Superior temporal gyrus (tissue), 1 donor: ENCODE results near the gene UBE2L5.
"Not testable (repeated sequence)": the region's sequence is repeated elsewhere in the genome, so short reads cannot be mapped to it uniquely, and the experiment has no call there.

ENCODE experiments used
- DNase-seq: peaks from one replicate; pipeline ENCODE4 v3.0.0-alpha.2; 2016; ENCODE audit errors: extremely low spot score

Gene UBE2L5

DNA sequence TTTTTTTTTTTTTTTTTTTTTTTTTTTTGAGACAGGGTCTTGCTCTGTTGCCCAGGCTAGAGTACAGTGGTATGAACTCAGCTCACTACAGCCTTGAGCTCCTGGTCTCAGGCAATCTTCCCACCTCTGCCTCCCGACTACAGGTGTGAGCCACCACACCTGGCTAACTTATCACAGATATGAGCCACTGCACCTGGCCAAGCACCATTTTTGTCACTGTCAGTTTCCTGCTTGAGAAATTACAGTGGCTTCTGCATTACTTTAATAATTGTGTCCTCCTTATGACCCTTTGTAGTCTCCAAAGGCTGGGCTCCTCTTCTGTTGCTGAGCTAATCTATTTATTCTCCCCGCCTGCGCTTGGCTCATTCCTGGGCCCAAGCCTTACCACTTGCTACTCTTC, 16.0 kb downstream of the UBE2L5 start:
- no peak for DNase-seq

DNA sequence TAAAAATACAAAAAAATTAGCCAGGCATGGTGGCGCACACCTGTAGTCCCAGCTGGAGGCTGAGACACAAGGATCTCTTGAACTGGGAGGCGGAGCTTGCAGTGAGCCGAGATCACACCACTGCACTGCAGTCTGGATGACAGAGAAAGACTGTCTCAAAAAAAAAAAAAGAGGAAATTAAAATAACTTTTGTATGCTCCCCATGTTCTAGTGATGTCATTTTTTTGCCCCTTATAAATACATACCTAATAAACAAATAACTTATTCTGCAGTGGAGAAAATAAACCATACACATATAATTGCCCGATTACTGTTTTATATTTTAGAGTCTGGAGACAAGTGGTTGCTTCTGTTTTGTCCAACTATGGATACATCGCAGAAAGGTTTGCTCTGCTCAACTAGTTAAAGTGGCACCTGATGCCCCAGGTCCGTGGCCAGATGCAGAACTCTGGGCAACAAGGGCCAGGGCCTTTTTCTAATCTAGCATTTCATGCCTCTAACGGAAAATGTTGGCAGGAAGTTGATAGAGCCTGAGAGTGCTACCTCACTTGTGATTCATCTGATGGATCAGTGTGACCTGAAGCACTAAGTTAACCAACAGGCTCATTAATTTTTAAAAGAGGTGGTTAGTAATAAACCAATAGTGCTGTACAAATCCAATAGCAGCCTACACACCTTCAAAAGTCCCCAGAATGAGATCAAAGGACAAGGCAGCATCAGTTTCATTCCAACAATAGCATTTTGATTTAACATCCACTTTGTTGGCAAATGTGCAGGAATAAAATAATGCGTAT, 18.8 kb downstream of the UBE2L5 start:
- DNase-seq = no peak

GRCh38 chr13:30442926-30443325, 20.6 kb downstream of the UBE2L5 start:
- no peak for DNase-seq

DNA sequence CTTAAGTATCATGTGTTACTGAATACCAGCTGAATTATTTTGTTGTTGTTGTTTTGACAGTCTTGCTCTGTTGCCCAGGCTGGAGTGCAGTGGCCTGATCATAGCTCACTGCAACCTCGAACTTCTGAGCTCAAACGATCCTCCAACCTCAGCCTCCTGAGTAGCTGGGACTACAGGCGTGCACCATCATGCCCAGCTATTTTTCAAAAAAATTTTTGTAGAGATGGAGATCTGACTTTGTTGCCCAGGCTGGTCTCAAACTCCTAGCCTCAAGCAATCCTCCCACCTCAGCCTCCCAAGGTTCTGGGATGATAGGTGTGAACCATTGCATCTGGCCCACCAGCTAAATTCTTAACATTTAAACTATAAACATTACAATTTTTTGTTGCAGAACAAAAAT, 21.2 kb downstream of the UBE2L5 start:
- DNase-seq = not testable (repeated sequence)

- DNase-seq = no peak
These were observed 21.7 kb downstream of the UBE2L5 start for GRCh38 chr13:30443957-30444404.

- no peak for DNase-seq
These were observed 23.8 kb downstream of the UBE2L5 start for GRCh38 chr13:30446126-30446500.

- no peak for DNase-seq
These were observed 26.1 kb downstream of the UBE2L5 start for GRCh38 chr13:30448441-30448840.

DNA sequence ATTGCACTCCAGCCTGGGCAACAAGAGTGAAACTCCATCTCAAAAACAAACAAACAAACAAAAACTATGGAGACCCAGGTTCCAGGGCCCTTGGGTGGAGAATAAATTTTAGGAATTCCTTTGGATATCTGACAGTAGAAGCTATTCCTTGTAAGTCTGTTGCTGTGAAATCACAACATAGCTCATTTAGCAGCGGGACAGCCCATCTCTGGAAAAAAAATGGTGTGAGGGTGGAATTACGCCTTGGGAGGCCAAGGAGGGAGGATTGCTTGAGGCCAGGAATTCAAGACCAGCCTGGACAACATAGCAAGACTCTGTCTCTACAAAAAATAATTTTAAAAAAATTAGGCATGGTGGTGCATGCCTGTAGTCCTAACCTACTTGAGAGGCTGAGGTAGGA, 27.8 kb downstream of the UBE2L5 start:
- DNase-seq = no peak

GRCh38 chr13:30451476-30451875, 29.2 kb downstream of the UBE2L5 start:
- DNase-seq = not testable (repeated sequence)

DNA sequence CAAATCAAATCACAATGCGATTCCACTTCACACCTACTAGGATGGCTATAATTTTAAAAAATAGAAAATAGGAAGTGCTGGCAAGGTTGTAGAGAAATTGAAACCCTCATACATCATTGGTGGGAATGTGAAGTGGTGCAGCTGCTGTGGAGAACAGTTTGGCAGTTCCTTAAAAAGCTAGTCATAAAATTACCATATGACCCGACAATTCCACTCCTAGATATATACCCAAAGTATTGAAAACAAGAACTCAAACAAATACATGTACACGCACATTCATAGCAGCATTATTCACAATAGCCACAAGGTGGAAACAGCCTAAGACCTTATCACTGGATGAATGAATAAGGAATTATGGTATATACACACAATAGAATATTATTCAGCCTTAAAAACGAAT, 31.4 kb downstream of the UBE2L5 start:
- no peak for DNase-seq

GRCh38 chr13:30454991-30455390, 32.7 kb downstream of the UBE2L5 start:
- no peak for DNase-seq

DNA sequence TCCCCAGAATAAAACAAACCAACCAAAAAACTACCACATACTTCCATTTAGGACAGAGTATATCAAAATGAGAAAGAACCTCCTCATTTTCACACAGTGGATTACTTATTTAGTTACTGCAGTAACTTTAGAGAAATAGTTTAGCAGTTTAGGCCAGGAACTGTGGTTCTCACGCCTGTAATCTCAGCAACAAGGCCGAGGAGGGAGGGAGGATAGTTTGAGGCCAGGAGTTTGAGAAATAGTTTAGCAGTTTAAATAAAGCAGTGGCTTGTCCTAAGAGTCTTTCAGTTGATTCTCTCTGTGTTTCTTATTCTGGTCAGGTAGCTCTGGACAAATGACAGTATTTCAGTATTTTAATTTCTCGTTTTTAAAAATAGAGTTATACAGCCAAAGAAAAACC, 34.0 kb downstream of the UBE2L5 start:
- DNase-seq = no peak

- DNase-seq = no peak
These were observed 35.1 kb downstream of the UBE2L5 start for GRCh38 chr13:30457306-30457891.

GRCh38 chr13:30461279-30462066, 39.2 kb downstream of the UBE2L5 start:
- peak; percentile 76 for DNase-seq

DNA sequence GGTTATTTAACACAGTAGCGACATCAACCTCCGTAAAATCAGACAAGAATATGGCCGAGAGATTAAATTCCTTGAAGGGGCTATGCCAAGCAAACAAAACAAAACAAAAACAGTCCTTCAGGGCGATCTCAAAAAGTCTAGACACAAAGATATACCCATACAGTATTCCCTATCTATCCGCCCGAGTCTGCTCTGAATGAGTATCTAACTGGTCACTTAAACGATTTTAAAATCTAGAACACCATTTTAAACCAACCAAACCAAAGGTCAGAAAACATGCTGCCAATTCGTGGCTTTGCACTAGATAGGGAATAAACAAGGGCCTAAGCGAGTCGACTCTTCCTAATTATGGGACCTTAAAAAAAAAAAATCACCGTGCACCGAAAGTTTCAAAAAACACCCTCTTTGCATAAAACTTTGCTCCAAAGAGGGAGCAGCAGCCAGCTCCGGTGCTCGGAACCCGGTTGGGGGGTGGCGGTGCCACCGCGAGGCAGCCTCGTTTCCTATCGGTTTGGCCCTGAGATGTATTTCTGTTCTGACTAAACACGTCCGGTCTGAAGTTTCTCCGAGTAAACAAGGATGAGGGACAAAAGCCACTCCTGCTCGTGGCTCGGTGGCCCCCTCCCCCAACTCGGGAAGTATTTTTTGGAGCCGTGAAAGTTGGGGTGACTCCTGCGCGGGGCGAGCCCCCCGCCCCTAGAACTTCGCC, 41.6 kb downstream of the UBE2L5 start:
- peak; percentile 80 for DNase-seq

DNA sequence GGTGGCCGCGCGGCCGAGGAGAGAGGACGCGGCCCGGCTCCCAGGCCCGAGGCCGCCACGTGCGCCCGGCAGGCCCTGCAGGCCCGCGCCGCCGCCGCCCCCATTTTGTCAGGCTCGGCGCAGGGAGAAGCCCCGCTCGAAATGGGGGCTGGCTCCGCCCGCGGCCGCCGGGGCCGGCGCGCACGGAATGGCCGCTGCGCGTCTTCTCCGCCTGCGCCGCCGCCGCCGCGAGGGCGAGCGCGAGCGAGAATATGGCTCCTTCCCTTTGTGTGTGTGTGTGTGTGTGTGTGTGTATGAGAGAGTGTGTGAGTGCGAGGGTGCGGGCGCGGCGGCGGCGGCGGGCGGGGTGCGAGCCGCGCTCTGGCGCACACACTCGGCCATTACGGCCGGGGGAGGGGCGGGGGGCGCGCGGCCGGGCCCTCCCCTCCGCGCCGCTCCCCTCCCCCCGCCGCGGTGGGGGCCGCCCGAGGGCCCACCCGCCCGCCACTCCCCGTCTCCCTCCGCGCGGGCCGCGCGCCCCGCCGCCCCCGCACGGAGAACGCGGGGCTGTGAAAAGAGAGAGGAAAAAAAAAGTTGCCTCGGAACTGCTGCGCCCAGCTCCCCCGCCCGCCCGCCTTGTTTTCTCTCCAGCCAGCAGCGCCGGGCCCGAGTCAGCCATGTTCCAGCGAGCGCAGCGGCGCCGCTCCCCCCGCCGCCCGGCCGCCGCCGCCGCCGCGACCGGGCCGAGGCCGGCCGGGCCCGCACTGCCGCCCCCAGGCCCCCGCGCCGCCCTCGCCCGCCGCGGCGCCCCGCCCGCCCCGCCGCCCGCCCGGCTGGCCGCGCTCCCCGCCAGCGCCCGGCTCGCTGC, 42.4 kb downstream of the UBE2L5 start:
- DNase-seq = peak; percentile 67

DNA sequence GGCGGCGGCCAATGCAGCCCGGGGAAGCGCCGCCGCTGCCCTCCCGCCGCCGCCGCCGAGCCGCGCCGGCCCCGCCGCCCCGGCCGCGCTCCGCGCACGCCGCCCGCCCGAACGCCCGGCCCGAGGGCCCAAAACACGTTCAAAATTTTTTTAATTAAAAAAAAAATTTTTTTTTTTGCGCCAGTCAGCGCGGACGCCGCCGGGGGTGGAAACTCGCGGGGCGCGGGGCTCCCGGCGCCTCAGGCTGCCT, 43.0 kb downstream of the UBE2L5 start:
- DNase-seq = no peak

GRCh38 chr13:30465593-30466357, 43.5 kb downstream of the UBE2L5 start, which contains the start of gene HMGB1:
HMGB1 (minus strand) TSS chr13:30465936; CDS start chr13:30463680, 2,256 bp downstream.
- DNase-seq = peak; percentile 100

DNA sequence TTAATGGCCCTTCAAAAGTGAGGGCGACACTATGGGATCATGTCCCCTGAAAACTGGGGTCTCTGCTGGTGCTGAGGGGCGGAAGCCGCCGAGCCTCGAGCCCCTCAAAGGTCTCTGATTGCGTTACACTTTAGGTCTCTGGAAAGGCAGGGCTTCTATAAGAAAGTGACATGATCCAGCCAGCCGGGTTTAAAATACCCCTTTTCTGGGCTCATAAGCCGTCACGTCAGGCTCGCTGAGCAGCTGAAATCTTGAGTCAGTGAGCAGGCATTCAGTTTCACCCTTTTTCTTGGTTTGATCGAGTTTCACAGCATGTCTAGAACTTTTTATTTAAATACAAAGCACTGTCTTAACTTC, 44.0 kb downstream of the UBE2L5 start:
- DNase-seq = no peak

DNA sequence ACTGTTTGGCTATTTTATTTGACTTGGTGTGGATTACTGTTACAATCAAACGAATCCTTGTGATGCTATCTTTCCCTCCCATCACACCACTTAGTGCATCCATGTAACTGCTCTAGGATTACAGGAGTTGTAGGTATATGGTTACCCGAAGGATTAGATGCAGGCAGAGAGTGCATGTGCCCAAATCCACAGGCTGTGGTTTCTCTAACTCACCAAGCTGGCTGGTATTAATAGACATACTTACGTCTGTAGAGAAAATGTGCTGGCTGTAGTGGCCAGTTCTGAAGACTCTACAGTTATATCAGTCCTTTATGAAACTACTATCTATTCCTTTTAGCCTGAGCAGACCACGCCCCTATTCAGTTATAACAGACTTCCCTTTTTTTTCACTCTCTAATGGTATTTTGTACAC, 44.6 kb downstream of the UBE2L5 start:
- no peak for DNase-seq

GRCh38 chr13:30473675-30474074, 51.4 kb downstream of the UBE2L5 start:
- DNase-seq = no peak
